Measurements from ENCODE around the gene OR2D2.
"Not testable (repeated sequence)": the region's sequence is repeated elsewhere in the genome, so short reads cannot be mapped to it uniquely, and the experiment has no call there.

The OR2D2 gene

GRCh38 chr11:6876325-6876724 lies 16.0 kb downstream of the OR2D2 start, which contains the start of gene OR10A4:
Gene OR10A4 (plus strand): TSS chr11:6876625. CDS start chr11:6876648, 23 bp downstream.
- DNase-seq = no peak

GRCh38 chr11:6875761-6876160 lies 16.5 kb downstream of the OR2D2 start:
- DNase-seq = no peak

GRCh38 chr11:6871278-6871677 lies 21.0 kb downstream of the OR2D2 start:
- no peak for DNase-seq

- no peak for DNase-seq
Observed at GRCh38 chr11:6864438-6864837, 27.9 kb downstream of the OR2D2 start.

GRCh38 chr11:6862961-6863360 lies 29.3 kb downstream of the OR2D2 start, which contains the start of gene OR10A2:
Gene OR10A2 (plus strand): TSS chr11:6863057. CDS start chr11:6869755, 6,698 bp downstream.
- no peak for DNase-seq

- DNase-seq = no peak
Observed at GRCh38 chr11:6856871-6857270, 35.4 kb downstream of the OR2D2 start.

DNA sequence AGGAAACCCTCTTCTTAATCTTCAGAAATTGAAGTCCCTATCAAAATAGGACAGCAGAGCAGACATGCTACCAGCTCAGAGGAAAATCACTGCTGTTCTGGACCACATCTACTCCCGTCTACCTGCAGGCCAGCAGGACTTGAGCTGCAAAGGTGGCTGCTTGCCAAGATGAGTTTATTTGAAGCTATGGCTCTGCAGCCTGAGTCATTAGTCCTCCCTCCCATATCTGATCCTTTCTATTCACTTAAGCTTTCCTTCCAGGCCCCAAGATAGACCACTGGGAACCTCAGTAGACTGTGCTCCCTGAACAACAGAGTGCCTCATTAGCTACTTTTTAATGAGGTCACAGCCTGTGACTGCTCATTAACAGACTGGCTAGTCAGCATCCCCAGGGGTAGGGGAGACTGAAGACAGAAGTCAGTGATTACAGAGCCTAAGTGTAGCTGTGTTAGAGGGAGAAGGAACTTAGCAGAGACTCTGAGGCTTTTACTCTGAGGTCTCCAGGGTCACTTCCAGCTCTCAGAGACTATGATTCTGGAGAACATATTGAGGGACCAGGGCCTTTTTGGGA lies 36.2 kb downstream of the OR2D2 start:
- DNase-seq = no peak

- not testable (repeated sequence) for DNase-seq
Observed at GRCh38 chr11:6854801-6855200, 37.5 kb downstream of the OR2D2 start.

- no peak for DNase-seq
Observed at GRCh38 chr11:6850526-6850925, 41.8 kb downstream of the OR2D2 start.

- DNase-seq = no peak
Observed at GRCh38 chr11:6845383-6845782, 46.9 kb downstream of the OR2D2 start, which contains the start of gene OR10A5. Gene OR10A5 (plus strand): TSS chr11:6845683. CDS start chr11:6845683, 0 bp downstream.

GRCh38 chr11:6844356-6844755 lies 47.9 kb downstream of the OR2D2 start:
- no peak for DNase-seq

DNA sequence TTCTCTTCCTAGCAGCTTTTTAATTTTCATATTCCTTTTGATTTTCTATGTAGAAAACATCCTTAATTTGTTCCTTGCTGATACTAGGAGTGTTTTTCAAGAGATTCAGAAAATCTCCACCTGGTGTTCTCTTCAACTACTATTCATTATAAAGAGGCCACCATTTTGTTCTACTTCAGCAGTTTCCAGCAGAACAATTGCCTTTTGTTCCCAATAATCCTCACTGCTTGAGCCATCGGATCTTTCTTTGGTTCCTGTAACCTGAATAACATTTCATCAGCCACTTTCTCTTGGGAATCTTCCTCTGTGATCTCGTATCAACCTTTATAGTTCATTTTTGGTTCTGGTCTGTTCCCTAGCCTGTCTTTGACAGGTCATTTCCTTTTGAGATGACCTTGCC lies 48.6 kb downstream of the OR2D2 start:
- no peak for DNase-seq

DNA sequence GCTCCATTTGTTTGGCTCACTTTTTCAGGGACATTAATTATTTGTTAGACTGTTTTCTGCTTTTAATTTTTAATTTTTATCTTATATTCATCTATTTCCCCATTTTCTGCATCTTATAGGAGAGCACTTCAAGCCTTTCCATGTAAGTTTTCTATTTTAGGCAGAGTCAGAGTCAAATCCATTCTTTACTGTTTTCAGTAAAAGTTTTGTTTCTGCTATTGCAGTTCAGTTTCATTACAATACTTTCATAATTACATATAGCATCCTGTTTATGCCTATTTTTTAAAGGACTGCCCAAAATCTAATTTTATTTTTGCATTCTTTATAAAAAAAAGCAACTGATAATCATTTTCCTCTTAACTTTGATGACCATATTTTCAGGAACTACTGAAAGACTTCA lies 50.6 kb downstream of the OR2D2 start:
- no peak for DNase-seq

All from NCI-H146 (cell line).